Stimulated activated CD4-positive, alpha-beta T cell treated with anti-CD3 and anti-CD28 coated beads, Interleukin-2, amount 100 ng/mL, for 24 hours (primary cell): Measurements from ENCODE around the gene KANK2.
A peak's percentile ranks its signal among the peaks of the same experiment; 100 is the strongest.
"Not testable (repeated sequence)": the region's sequence is repeated elsewhere in the genome, so short reads cannot be mapped to it uniquely, and the experiment has no call there.

ENCODE experiments used
- DNase-seq, 2 donors: peaks; one replicate each; pipeline ENCODE4 v3.0.0-alpha.2; 2020

The KANK2 gene

GRCh38 chr19:11169896-11170678, 27.3 kb downstream of the KANK2 start:
- no peak for DNase-seq

DNA sequence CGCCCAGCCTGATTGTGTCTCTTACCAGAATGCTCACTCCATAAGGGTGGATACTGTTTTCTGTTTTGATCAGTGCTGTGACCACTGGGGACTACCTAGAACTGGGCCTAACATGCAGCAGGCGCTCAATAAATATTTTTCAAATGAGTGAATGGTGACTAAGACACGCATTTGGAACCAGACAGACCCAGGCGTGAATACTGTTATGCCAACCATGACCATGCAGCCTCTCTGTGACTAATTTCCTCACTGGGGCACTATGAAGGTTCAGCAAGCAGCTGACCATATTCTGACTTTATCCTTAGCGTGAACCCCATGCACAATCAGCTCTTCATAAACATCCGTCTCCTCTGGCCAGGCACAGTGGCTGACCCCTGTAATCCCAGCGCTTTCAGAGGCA, 28.8 kb downstream of the KANK2 start:
- DNase-seq: no peak

DNA sequence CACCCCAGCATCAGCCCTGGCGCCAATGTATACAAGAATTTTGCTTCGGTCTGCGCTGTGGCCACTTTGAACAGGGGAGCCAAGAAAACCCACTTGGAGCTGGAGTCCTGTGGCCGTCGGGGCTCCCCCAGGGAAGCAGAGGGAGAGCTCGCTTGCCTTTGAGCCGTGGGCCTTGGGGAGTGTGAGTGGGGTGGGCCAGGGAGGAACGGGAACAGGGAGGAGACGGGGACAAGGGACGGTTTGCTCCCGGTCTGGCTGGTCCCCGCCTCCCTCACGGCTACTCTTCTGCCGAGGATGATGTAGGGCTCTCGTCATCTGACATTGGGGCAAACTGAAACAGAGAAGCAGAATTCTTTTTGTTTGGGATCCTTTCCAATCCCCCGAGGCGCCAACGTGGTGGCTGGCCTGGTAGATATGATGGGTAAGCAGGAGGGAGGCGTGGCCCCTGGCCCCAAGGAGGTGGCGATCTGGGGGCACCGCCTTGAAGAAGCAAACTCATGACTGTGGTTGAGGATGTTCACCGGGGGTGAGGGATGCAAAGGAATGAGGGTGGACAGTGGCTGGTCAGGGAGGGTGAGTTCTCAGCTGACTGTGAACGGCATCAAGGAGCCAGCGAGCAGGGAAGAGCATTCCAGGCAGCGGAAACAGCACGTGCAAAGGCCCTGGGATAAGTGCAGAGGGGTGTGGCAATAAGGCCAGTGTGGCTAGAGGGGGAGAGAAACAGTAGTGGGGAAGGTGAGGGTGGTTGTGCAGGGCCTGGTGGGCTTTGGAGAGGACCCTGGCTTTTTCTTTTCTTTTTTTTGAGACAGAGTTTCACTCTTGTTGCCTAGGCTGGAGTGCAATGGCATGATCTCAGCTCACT, 30.8 kb downstream of the KANK2 start:
- DNase-seq: no peak

DNA sequence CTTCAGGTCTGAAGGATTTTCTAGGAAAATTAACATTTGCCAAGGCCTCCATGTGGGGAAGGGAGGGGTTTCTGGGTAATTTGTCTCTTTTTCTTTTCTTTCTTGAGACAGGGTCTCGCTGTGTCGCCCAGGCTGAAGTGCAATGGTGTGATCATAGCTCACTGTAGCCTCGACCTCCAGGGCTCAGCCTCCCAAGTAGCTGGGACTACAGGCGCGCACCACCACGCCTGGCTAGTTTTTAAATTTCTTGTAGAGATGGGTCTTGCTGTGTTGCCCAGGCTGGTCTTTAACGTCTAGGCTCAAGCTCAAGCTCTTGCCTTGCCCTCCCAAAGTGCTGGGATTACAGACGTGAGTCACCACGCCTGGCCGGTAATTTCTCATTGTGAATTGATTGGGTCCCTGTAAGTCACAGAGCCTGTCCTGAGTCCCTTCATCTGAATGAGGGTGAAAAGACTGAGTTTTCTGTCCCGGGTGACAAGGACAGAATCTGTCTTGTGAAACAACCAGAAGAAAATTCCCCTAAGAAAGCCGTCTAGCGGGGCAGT, 31.8 kb downstream of the KANK2 start:
- DNase-seq: no peak

DNA sequence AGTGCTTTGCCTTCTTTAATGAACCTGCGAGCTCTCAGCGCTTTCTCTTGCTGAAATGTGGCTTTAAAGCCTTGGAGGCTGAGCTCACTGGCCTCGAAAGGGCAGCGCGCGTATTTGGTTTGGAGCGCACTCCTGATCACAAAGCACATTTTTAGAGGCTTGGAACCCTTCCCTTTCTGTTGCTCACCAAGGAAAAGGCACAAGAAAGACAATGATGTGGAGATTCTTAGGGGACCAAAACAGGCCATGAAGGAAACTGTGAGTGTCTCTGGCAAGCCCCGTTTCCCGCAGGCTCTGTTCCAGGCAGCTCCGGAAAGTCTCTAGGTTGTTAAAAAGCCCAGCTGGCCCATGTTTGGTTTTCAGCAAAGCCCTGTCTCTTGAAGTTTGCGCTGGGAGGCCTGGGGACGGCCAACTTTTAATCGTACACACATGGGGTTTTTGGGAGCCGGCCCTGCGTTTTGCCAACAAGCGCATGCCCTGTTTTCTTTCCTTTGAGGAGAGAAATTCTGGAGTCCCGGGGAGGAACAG, 32.4 kb downstream of the KANK2 start:
- DNase-seq: no peak

GRCh38 chr19:11164296-11164695, 33.0 kb downstream of the KANK2 start:
- DNase-seq: no peak

GRCh38 chr19:11160440-11160768, 36.9 kb downstream of the KANK2 start:
- not testable (repeated sequence) for DNase-seq

DNA sequence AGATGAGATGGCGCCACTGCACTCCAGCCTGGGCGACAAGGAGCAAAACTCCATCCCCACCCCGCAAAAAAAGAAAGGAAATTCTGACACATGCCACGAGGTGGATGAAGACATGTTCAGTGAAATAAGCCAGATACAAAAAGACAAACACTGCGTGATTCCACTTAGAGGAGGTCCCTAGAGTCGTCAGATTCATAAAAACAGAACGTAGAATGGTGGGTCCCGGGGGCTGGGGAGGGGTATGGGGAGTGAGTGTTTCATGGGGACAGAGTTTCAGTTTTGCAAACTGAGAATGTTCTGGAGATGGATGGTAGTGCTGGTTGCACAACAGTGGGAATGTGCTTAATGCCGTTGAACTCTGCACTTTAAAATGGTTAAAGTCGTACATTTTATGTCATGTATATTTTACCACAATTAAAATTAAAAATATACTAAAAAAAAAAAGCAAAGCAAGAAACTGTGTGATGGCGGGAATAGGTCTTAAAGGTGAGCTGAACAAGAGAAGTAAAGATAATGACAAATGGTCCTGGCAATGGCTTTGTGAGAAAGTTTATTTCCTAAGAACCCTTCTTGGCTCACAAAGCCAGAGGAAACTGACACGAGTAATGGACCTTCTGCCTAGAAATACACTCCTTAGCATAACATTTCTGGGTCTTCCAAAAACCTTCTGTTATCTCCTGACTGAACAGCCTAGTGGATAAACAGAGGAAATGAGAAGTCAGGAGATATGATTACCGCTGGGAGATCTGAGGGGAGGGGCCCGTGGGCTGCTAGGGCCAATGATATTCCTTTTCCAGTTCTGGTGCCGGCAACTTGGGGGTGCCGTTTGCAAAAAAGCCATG, 37.5 kb downstream of the KANK2 start:
- DNase-seq: no peak

- peak; percentile 90 to 92 for DNase-seq
Measured at GRCh38 chr19:11155373-11156120, 41.8 kb downstream of the KANK2 start, which contains the start of gene SPC24. TSS of gene SPC24 (minus strand) at chr19:11155782. CDS start at chr19:11155776, 6 bp downstream.

- no peak for DNase-seq
Measured at GRCh38 chr19:11154683-11155047, 42.7 kb downstream of the KANK2 start.

DNA sequence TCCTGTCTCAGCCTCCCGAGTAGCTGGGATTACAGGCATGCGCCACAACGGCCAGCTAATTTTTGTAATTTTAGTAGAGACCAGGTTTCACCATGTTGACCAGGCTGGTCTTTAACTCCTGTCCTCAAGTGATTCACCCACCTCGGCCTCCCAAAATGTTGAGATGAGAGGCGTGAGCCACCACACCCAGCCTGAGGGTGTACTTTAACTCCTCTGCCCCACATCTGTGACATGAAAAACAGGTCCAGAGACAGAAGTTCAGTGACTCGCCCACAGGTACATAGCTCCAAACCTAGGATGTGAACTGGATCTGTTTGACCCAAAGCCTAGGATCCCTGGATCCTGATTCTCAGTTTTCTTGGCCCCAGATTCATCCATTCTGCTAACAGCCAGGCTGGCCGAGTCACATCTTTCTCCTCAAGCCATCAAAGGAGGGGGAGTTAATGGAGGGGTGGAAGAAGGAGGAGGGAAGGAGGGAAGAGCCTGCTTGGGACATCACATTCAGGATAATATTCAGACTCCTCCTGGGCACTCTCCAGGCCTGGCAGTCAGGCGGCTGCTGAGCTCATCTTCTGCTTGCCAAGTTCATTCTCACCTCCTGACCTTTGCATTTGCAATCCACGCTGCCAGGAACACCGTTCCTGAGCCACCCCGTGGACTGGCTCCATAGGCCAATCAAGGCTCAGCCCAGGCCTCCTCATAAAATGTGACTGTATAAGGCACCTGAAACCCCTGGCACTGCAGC, 44.9 kb downstream of the KANK2 start:
- DNase-seq: no peak

- no peak for DNase-seq
Measured at GRCh38 chr19:11151181-11151580, 46.2 kb downstream of the KANK2 start.

- DNase-seq: no peak
Measured at GRCh38 chr19:11148001-11148400, 49.3 kb downstream of the KANK2 start.

- DNase-seq: no peak
Measured at GRCh38 chr19:11145536-11145924, 51.8 kb downstream of the KANK2 start.

DNA sequence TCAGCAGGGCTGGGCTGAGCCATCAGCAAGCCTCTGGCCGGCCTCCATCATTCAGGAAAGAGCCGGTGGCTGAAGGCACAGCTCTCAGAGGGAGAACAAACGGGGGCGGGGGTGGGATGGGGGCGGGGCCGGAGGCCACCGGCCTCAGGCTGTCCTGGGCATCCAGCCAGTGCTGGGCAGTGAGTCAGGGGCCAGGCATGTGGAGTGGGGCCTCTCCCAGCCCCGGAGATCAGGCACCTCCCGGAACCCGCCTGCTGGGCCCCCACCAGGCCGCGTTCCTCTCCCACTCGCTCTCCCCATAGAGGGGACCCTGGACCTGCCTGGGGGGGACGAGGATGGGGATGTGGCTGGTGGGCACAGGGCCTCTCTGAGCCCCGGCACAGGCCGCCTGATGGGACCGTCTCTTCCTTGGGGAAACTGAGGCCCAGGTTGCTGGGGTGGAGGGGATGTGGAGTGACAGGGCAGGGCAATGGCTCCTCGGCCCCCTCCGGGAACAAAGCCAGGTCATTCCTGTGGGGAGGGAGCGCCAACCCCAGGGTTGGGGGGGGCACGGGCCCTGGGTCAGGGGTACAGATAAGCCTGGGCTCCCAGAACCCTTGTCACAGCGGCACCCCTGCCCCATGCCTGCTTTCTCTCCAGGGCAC, 54.7 kb downstream of the KANK2 start:
- no peak for DNase-seq

DNA sequence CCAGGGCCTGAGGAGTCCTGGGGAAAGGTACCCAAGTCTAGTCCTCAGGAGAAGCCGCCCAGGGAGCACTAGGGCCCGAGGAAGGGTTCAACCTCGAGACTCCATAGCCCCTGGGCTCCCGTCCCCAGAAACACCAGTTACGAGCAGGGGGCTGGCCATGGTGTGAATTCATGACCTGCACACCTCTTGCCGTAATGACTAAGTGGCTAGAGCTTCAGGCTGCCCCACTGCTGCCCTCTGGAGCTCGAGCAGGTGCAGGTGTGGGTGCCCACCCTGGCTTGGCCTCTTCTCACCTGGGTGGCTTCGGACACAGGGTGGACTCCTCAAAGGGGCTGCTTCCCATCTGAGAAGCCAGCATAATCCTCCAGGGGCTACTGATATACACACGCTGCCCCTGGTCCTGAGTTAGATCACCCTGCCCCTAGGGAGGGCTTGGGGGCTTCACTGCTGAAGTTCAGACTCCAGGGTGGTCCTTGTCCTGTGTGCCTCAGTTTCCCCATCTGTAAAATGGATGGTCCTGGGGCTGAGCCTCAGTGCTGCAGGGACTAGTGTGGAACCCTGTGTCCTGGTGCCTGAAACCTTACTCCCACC, 55.3 kb downstream of the KANK2 start:
- no peak for DNase-seq

DNA sequence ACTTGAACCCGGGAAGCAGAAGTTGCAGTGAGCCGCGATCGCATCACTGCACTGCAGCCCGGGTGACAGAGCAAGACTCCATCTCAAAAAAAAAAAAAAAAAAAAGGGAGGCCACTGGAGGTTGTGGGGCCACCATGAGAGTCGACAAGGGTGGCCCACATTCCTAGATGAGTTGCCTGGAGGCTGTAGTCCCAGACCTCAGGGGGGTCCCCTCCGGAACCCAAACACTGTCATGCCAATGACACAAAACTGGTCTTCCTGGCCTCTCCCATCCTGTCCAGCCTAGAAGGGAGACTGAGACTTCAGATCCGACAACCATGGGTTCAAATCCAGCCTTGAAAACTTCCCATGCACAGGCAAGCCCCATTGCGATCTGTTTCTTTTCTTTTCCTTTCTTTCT, 56.4 kb downstream of the KANK2 start:
- no peak for DNase-seq

- DNase-seq: not testable (repeated sequence)
Measured at GRCh38 chr19:11140023-11140538, 57.3 kb downstream of the KANK2 start.

GRCh38 chr19:11138601-11139300, 58.6 kb downstream of the KANK2 start:
- no peak for DNase-seq
